ENCODE data around the gene KMT2A.
"Not testable (repeated sequence)": the region's sequence is repeated elsewhere in the genome, so short reads cannot be mapped to it uniquely, and the experiment has no call there.

Gene KMT2A

GRCh38 chr11:118435893-118436624 lies at the start of gene KMT2A:
TSS of gene KMT2A (plus strand) at chr11:118436492. CDS start at chr11:118436513, 21 bp downstream.
- peak; percentile 100 for DNase-seq

GRCh38 chr11:118396097-118396501 lies 40.2 kb upstream of the KMT2A start:
- no peak for DNase-seq

- DNase-seq = no peak
Measured at GRCh38 chr11:118397448-118397847, 38.8 kb upstream of the KMT2A start.

GRCh38 chr11:118398791-118399559 lies 37.3 kb upstream of the KMT2A start:
- DNase-seq = no peak

GRCh38 chr11:118401151-118401879 lies 35.0 kb upstream of the KMT2A start, which contains the start of gene ATP5MG:
TSS of gene ATP5MG (plus strand) at chr11:118401606. CDS start at chr11:118401666, 60 bp downstream.
- peak; percentile 92 for DNase-seq

- DNase-seq = no peak
Measured at GRCh38 chr11:118401880-118402590, 34.3 kb upstream of the KMT2A start.

GRCh38 chr11:118402594-118402993 lies 33.7 kb upstream of the KMT2A start:
- DNase-seq = not testable (repeated sequence)

- DNase-seq = no peak
Measured at GRCh38 chr11:118406599-118407166, 29.6 kb upstream of the KMT2A start.

GRCh38 chr11:118410055-118410745 lies 26.1 kb upstream of the KMT2A start:
- no peak for DNase-seq

- no peak for DNase-seq
Measured at GRCh38 chr11:118411530-118411929, 24.8 kb upstream of the KMT2A start.

- no peak for DNase-seq
Measured at GRCh38 chr11:118412921-118413320, 23.4 kb upstream of the KMT2A start.

- DNase-seq = no peak
Measured at GRCh38 chr11:118415062-118415738, 21.1 kb upstream of the KMT2A start.

- DNase-seq = no peak
Measured at GRCh38 chr11:118415739-118416068, 20.6 kb upstream of the KMT2A start.

- DNase-seq = not testable (repeated sequence)
Measured at GRCh38 chr11:118416900-118417299, 19.4 kb upstream of the KMT2A start.

GRCh38 chr11:118417801-118418200 lies 18.5 kb upstream of the KMT2A start:
- DNase-seq = no peak

- no peak for DNase-seq
Measured at GRCh38 chr11:118418766-118419165, 17.5 kb upstream of the KMT2A start.

- no peak for DNase-seq
Measured at GRCh38 chr11:118427707-118428106, 8.6 kb upstream of the KMT2A start.

GRCh38 chr11:118430956-118431355 lies 5.3 kb upstream of the KMT2A start:
- no peak for DNase-seq

- no peak for DNase-seq
Measured at GRCh38 chr11:118434123-118434552, 2.2 kb upstream of the KMT2A start.

- peak; percentile 63 for DNase-seq
Measured at GRCh38 chr11:118434553-118435289, 1.6 kb upstream of the KMT2A start.
